Measurements from ENCODE around the gene SORCS2. TPM values are rescaled to one million over a fixed set of nuclear protein-coding genes. Genes with fewer than 3 reads are reported as not detected.

The SORCS2 gene
- total RNA-seq, 4 donors from 2014 or later, result 2.0 to 7.4 (median 3.6) TPM

GRCh38 chr4:7309181-7309580, 116.8 kb downstream of the SORCS2 start:
- no peaks in the 10 kb centered on the region for H3K9me3 ChIP-seq

DNA sequence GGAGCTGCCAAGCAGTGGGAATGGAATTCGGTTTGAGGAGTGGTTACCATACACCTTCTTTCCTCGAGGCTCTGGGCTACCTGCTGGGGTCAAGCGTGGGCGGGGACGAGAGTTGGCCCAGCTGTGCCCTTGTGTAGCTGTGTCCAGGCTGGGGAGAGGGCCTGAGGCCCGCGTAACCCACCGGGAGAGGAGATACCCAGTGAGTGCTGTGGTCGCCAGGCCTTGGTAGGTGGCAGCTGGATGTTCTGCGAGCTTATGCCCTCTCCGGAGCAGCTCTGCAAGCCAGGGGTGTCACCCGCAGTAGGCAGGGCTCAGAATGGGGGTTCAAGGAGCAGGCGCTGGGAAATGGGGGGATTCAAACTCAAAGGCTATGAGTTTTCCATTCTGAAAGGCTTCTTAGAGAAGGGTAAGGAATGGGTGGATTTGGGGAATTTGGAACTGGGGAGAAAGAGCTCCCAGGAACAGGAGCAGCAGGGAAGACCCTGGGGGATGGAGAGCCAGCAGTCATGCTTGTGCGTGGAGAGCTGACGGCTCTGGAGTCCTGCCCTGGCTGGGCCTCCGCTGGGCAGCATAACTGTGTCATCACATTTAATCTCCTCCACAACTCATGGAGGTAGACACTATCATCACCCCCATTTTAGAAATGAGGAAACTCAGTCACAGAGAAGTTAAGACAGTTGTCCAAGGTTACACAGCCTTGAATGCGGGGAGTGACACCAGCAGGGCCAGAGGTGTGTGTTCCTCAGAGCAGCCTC, 117.5 kb downstream of the SORCS2 start:
- Histone ChIP-seq H3K4me3 (no peak overlapping the region), H3K9me3 (no peaks in the 10 kb centered on the region), H3K27me3 (no peaks in the 10 kb centered on the region), H3K36me3 (no peaks in the 10 kb centered on the region), H3K27ac (no peak overlapping the region), H3K4me1 (peaks cover 0 to 22% (median 0%) of the 10 kb centered on the region in 3 donors)
- WGBS, 2 donors (ENCODE audit: low coverage in 1 of 2), result 70 to 78% methylated on average over 3 to 5 of the region's 17 CpGs
- no peak for ATAC-seq
- no peak for TF ChIP-seq POLR2A (IDR thresholded peaks at IDR 0.05)
- TF ChIP-seq CTCF (IDR thresholded peaks at IDR 0.05), result no peak
- TF ChIP-seq EP300 (IDR thresholded peaks at IDR 0.05), result no peak
- no peak for TF ChIP-seq POLR2AphosphoS5 (IDR thresholded peaks at IDR 0.05)

More at GRCh38 chr4:7309181-7309580, 116.8 kb downstream of the SORCS2 start:
- 0% methylated on average over 1 of the region's 13 CpGs; no CpG with 5 or more reads in 1 of the 2 donors for WGBS, 2 donors (ENCODE audit: low coverage in 1 of 2)
- H3K4me1 ChIP-seq, result peaks cover 0 to 22% (median 0%) of the 10 kb centered on the region in 3 donors
- no peaks in the 10 kb centered on the region for H3K36me3 ChIP-seq
- ATAC-seq, result no peak
- TF ChIP-seq POLR2A (IDR thresholded peaks at IDR 0.05), result no peak
- no peak for TF ChIP-seq POLR2AphosphoS5 (IDR thresholded peaks at IDR 0.05)
- TF ChIP-seq CTCF (IDR thresholded peaks at IDR 0.05), result no peak
- no peak for TF ChIP-seq EP300 (IDR thresholded peaks at IDR 0.05)
- no peaks in the 10 kb centered on the region for H3K27me3 ChIP-seq
- no peak overlapping the region for H3K27ac ChIP-seq
- H3K4me3 ChIP-seq, result no peak overlapping the region

GRCh38 chr4:7310451-7310850, 118.1 kb downstream of the SORCS2 start:
- no peak for TF ChIP-seq CTCF (IDR thresholded peaks at IDR 0.05)
- TF ChIP-seq POLR2AphosphoS5 (IDR thresholded peaks at IDR 0.05), result no peak
- TF ChIP-seq POLR2A (IDR thresholded peaks at IDR 0.05), result no peak
- no peak for TF ChIP-seq EP300 (IDR thresholded peaks at IDR 0.05)
- WGBS, 2 donors (ENCODE audit: low coverage in 1 of 2), result 69 to 73% methylated on average over 8 to 11 of the region's 12 CpGs
- no peak for ATAC-seq
- Histone ChIP-seq H3K9me3 (no peaks in the 10 kb centered on the region), H3K36me3 (no peaks in the 10 kb centered on the region), H3K27me3 (no peaks in the 10 kb centered on the region), H3K27ac (no peak overlapping the region), H3K4me1 (peaks cover 0 to 22% (median 0%) of the 10 kb centered on the region in 3 donors), H3K4me3 (no peak overlapping the region)

GRCh38 chr4:7311205-7311604, 118.9 kb downstream of the SORCS2 start:
- Histone ChIP-seq H3K27ac (no peak overlapping the region), H3K9me3 (no peaks in the 10 kb centered on the region), H3K27me3 (no peaks in the 10 kb centered on the region), H3K36me3 (no peaks in the 10 kb centered on the region), H3K4me3 (no peak overlapping the region), H3K4me1 (peaks cover 0 to 22% (median 0%) of the 10 kb centered on the region in 3 donors)
- 44 to 69% methylated on average over 4 to 8 of the region's 8 CpGs for WGBS, 2 donors (ENCODE audit: low coverage in 1 of 2)
- no peak for ATAC-seq
- TF ChIP-seq POLR2AphosphoS5 (IDR thresholded peaks at IDR 0.05), result no peak

DNA sequence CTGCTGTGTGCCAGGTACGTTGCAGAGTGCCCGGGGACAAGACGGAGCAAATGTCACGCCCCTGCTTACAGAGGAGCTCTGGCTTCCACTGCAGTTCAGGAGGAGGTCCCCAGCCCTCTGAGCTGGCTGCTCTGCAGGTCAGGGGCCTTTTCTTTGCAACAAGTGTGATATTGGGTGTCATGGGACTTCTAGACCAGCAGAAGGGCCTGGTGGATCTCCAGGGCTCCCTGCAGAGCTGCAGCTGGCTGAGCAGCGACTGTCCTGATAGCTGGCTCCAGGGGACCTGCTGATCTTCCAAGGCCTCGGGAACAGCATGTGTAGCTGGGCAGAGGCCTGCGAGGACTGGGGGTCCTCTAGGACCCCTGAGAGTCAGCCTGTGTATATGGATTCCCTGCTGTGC, 120.4 kb downstream of the SORCS2 start:
- Histone ChIP-seq H3K9me3 (no peaks in the 10 kb centered on the region), H3K4me3 (no peak overlapping the region), H3K36me3 (no peaks in the 10 kb centered on the region), H3K27me3 (no peaks in the 10 kb centered on the region), H3K27ac (no peak overlapping the region), H3K4me1 (peaks cover 0 to 15% (median 0%) of the 10 kb centered on the region in 3 donors)
- TF ChIP-seq EP300 (IDR thresholded peaks at IDR 0.05) (no peak), POLR2AphosphoS5 (IDR thresholded peaks at IDR 0.05) (no peak), POLR2A (IDR thresholded peaks at IDR 0.05) (no peak), CTCF (IDR thresholded peaks at IDR 0.05) (no peak)
- ATAC-seq, result no peak
- no CpG with 5 or more reads among the region's 7 CpGs for WGBS, 2 donors (ENCODE audit: low coverage in 1 of 2)
